ENCODE measurements around the gene HOXD3.

GRCh38 chr2:176107731-176108181 lies 49.4 kb upstream of the HOXD3 start:
- TF ChIP-seq POLR2A (IDR thresholded peaks at IDR 0.05; ENCODE audit: low read depth) = no peak
- no peak for TF ChIP-seq CTCF (IDR thresholded peaks at IDR 0.05)
